HG02884 (cell line): Measurements from ENCODE around the gene U2AF1L4.

Source experiments
- ATAC-seq: cut with Tn5 transposase; IDR thresholded peaks from one replicate; pipeline ENCODE4 v1.9.1; 2021; ENCODE audit warnings: mild to moderate bottlenecking, moderate library complexity; ENCODE audit not compliant: unreplicated experiment

The U2AF1L4 gene

DNA sequence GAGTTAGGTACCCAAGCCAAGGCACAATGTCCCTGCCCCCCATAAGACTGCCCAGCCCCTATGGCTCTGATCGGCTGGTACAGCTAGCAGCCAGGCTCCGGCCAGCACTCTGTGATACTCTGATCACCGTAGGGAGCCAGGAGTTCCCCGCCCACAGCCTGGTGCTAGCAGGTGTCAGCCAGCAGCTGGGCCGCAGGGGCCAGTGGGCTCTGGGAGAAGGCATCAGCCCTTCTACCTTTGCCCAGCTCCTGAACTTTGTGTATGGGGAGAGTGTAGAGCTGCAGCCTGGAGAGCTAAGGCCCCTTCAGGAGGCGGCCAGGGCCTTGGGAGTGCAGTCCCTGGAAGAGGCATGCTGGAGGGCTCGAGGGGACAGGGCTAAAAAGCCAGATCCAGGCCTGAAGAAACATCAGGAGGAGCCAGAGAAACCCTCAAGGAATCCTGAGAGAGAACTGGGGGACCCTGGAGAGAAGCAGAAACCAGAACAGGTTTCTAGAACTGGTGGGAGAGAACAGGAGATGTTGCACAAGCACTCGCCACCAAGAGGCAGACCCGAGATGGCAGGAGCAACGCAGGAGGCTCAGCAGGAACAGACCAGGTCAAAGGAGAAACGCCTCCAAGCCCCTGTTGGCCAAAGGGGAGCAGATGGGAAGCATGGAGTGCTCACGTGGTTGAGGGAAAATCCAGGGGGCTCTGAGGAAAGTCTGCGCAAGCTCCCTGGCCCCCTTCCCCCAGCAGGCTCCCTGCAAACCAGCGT, 30.4 kb downstream of the U2AF1L4 start:
- ATAC-seq: no peak

DNA sequence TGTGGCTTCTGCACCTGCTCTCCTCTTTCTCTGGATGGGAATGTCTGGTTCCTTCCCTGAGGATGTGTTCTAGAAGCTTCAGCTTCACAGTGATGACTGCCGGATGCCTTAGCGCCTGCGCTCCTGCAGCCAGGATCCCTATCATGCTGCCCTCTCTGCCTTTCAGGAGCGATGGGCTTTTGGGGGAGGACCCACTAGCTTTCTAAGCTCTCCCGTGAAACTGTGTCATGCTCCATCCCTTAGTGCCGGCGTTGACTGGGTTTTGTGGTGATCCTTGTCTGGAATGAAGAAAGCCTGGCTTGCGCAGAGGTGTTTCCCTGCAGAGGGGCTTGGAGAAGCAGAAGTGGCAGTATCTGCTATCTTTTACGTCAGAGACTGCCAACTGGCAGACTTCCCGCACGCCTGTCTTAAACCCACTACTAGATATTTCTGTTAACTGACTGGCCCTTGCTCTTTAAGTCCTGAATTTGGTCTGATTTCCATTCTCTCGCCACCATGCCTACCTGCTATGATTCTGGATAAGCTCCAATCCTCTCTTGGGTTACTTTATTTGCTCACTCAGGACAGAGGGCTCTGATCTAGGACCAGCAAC, 31.2 kb downstream of the U2AF1L4 start:
- ATAC-seq: no peak

DNA sequence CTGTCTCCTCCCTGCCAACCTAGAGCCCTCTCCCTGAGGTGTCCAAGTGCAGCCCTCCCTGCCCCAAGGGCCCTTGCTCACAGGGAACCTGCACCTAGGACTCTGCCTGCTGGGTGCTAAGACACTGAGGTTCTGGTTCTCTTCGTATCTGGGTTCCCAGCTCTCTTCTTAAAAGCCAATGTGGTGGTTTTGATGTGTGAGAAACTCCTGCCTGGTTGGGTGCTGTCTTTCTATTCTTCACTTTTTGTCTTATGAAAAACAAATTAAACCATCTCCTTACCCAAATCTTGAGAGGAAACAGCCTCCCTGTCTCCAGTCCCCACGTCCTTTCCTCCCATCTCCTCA, 31.7 kb downstream of the U2AF1L4 start:
- ATAC-seq: no peak

DNA sequence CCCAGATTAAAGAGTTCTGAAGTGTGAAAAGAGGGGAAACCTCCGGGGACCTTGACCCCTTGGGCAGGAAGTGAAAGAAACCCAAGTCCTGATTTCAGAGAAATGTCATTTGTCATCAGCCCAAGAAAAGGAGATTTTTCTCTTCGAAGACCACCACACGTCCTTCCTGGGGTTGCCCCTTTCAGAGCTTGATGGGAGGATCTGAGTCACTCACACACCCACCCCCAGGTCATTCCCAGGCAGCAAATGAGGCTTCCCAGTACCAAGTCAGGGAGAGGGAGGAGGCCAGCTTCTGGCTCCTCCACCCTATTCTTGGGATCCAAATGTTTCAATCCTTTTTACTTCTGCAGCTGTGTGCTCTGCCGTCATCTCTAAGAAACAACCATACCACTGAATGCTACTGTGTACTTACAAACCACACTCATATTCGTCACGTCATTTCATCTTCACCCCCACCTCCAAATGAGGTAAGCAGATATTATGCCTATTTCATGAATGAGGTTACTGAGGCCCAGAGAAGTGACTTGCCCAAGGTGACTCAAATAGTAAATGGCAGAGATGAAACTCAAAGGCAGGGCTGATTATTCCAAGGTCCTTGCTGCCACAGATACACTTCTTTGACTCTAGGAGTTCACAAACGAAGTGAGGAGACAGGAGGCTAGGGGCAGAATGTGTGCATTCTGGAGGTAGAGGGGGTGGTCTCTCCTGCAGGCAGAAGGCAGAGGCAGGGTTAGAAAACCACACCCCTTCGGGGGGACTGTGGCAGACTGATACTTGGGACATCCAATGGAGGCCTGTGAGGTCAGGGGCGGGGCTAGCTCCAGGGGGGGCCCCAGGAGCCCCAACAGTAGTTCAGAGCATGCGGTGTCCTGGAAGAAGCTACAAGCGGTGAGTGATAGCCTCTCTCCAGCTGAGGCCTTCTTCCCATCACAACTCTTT, 32.4 kb downstream of the U2AF1L4 start:
- ATAC-seq: no peak

GRCh38 chr19:35710784-35711723, 34.2 kb downstream of the U2AF1L4 start:
- ATAC-seq: no peak

- no peak for ATAC-seq
These were observed 36.8 kb downstream of the U2AF1L4 start for GRCh38 chr19:35708391-35708790.

- ATAC-seq: no peak
These were observed 41.0 kb downstream of the U2AF1L4 start, which contains the start of gene ZBTB32 for GRCh38 chr19:35704218-35704617. Gene ZBTB32 (plus strand): TSS chr19:35704558. CDS start chr19:35714627, 10,069 bp downstream.

GRCh38 chr19:35703343-35703742, 41.9 kb downstream of the U2AF1L4 start:
- ATAC-seq: no peak

- ATAC-seq: peak; percentile 87
These were observed 42.8 kb downstream of the U2AF1L4 start for GRCh38 chr19:35702223-35703012.

- ATAC-seq: no peak
These were observed 48.4 kb downstream of the U2AF1L4 start for GRCh38 chr19:35696835-35697234.

DNA sequence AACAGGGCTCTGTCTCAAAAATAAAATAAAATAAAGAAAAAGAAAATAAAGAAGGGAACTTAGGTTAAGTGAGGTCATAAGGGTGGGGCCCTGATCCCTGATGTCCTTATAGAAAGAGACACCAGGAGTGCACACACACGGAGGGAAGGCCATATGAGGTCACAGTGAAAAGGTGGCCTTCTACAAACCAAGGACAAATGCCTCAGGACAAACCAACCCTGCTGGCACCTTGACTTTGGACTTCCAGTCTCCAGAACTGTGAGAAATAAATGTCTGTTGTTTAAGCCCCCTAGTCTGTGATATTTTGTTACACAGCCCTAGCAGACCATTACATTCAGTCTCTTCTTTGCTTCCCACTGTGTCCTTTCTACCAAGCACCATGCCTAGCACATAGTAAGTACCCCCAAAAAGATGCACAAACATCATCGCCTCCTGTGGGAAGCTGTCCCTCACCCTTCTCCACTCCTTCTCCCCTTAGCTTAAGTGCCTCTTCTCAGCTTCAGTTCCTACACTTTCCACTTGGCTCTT, 49.3 kb downstream of the U2AF1L4 start:
- ATAC-seq: no peak

- ATAC-seq: peak; percentile 62
These were observed 51.2 kb downstream of the U2AF1L4 start for GRCh38 chr19:35693835-35694599.

- no peak for ATAC-seq
These were observed 51.8 kb downstream of the U2AF1L4 start for GRCh38 chr19:35693422-35693821.
